ENCODE measurements around the gene HSFX1. TPM values are rescaled to one million over a fixed set of nuclear protein-coding genes. Genes with fewer than 3 reads are reported as not detected.

Gene HSFX1
- total RNA-seq, 6 experiments from 2014 or later = 0.25 to 1.1 (median 0.70) TPM; not detected in 1

- no peak for ATAC-seq
- intact Hi-C loops (cut with DNase I) = no loop called here
- 81% methylated on average over 4 of the region's 12 CpGs for WGBS (ENCODE audit: insufficient coverage, low coverage, low lambda C conversion rate, missing lambda C conversion rate)
Observed at GRCh38 chrX:149807747-149808458, 34.0 kb downstream of the HSFX1 start.

GRCh38 chrX:149818652-149819051 is 44.8 kb downstream of the HSFX1 start:
- H3K4me1 ChIP-seq = no peaks in the 10 kb centered on the region
- 45% methylated on average over 1 of the region's 1 CpG for WGBS (ENCODE audit: insufficient coverage, low coverage, low lambda C conversion rate, missing lambda C conversion rate)
- H3K9me3 ChIP-seq = no peaks in the 10 kb centered on the region
- no peaks in the 10 kb centered on the region for H3K36me3 ChIP-seq
- TF ChIP-seq CTCF (IDR thresholded peaks at IDR 0.05) (no peak), POLR2A (IDR thresholded peaks at IDR 0.05) (no peak)
- no peak overlapping the region for H3K4me3 ChIP-seq
- no peaks in the 10 kb centered on the region for H3K27me3 ChIP-seq
- DNase-seq (no peak), ATAC-seq (no peak)
- intact Hi-C loops (cut with DNase I) = no loop called here
- H3K27ac ChIP-seq = no peak overlapping the region

More at GRCh38 chrX:149807747-149808458, 34.0 kb downstream of the HSFX1 start:
- H3K9me3 ChIP-seq = no peaks in the 10 kb centered on the region
- no peak overlapping the region for H3K4me3 ChIP-seq
- H3K27me3 ChIP-seq = no peaks in the 10 kb centered on the region
- DNase-seq = no peak
- H3K36me3 ChIP-seq = no peaks in the 10 kb centered on the region
- H3K27ac ChIP-seq = no peak overlapping the region
- H3K4me1 ChIP-seq = no peaks in the 10 kb centered on the region
- TF ChIP-seq POLR2A (IDR thresholded peaks at IDR 0.05) = no peak
- TF ChIP-seq CTCF (IDR thresholded peaks at IDR 0.05) = no peak

- TF ChIP-seq POLR2A (IDR thresholded peaks at IDR 0.05) = no peak
- no peak for TF ChIP-seq CTCF (IDR thresholded peaks at IDR 0.05)
- intact Hi-C loops (cut with DNase I) = no loop called here
- Histone ChIP-seq H3K27ac (no peak overlapping the region), H3K4me1 (no peaks in the 10 kb centered on the region), H3K27me3 (no peaks in the 10 kb centered on the region), H3K36me3 (no peaks in the 10 kb centered on the region), H3K4me3 (no peak overlapping the region), H3K9me3 (no peaks in the 10 kb centered on the region)
- 42% methylated on average over 2 of the region's 2 CpGs for WGBS (ENCODE audit: insufficient coverage, low coverage, low lambda C conversion rate, missing lambda C conversion rate)
- DNase-seq = no peak
- ATAC-seq = no peak
Observed at GRCh38 chrX:149819371-149819770, 45.5 kb downstream of the HSFX1 start.

GRCh38 chrX:149825424-149825823 is 51.6 kb downstream of the HSFX1 start:
- Histone ChIP-seq H3K9me3 (no peaks in the 10 kb centered on the region), H3K36me3 (no peaks in the 10 kb centered on the region), H3K4me1 (no peaks in the 10 kb centered on the region), H3K27ac (no peak overlapping the region), H3K4me3 (no peak overlapping the region), H3K27me3 (no peaks in the 10 kb centered on the region)
- intact Hi-C loops (cut with DNase I) = no loop called here
- ATAC-seq = no peak
- 0% methylated on average over 3 of the region's 3 CpGs for WGBS (ENCODE audit: insufficient coverage, low coverage, low lambda C conversion rate, missing lambda C conversion rate)
- peak in 1 of 3 donors; percentile 31 for DNase-seq
- TF ChIP-seq CTCF (IDR thresholded peaks at IDR 0.05) (peak in 3 of 4 donors; percentile 24 to 33 (median 27)), POLR2A (IDR thresholded peaks at IDR 0.05) (no peak)

Small RNA genes lying within 50 kb of the gene (small RNA-seq; reads per million reads assigned to genes)
- gene AC244098.1 (0 reads per million in 2 experiments), gene AC244098.2 (0 reads per million in 2 experiments), gene AC244098.3 (0 reads per million in 2 experiments)

Other genes starting within 250 kb of the HSFX1 start
- 10 to 100 TPM in 4 of 6 experiments, 1 to 10 TPM in 2; 5.2 to 13.3 (median 11.7) TPM for gene EOLA1, start 233.1 kb upstream of the HSFX1 start, total RNA-seq
- not detected for gene HSFX3, start 224.1 kb upstream of the HSFX1 start, total RNA-seq
- gene MAGEA9B, start 186.6 kb upstream of the HSFX1 start, total RNA-seq = not detected
- not detected for gene HSFX2, start 178.8 kb upstream of the HSFX1 start, total RNA-seq
- 10 to 100 TPM in 2 of 6 experiments, 1 to 10 TPM in 4; 6.4 to 10.6 (median 7.4) TPM for gene TMEM185A, start 142.3 kb upstream of the HSFX1 start, total RNA-seq
- not detected for gene MAGEA11, start 62.0 kb upstream of the HSFX1 start, total RNA-seq
- not detected for gene MAGEA9, start 7.9 kb downstream of the HSFX1 start, total RNA-seq
- not detected for gene MAGEA8, start 107.1 kb downstream of the HSFX1 start, total RNA-seq
- not detected for gene HSFX4, start 155.5 kb downstream of the HSFX1 start, total RNA-seq
- 10 to 100 TPM; 13.8 to 26.9 (median 16.7) TPM for gene EOLA2, start 164.4 kb downstream of the HSFX1 start, total RNA-seq